ENCODE results near the gene LNX1.

GRCh38 chr4:53487766-53488165 is 103.5 kb downstream of the LNX1 start:
- TF ChIP-seq POLR2A (IDR thresholded peaks at IDR 0.05; ENCODE audit: low read length) (no peak), GATA1 (IDR thresholded peaks at IDR 0.05; ENCODE audit: low read depth, low read length) (no peak)
